Stimulated activated CD4-positive, alpha-beta T cell treated with anti-CD3 and anti-CD28 coated beads, Interleukin-12 subunit alpha, Interleukin-12 subunit beta, amount 100 ng/mL, for 24 hours (primary cell): Measurements from ENCODE around the gene PALB2.
"Not testable (repeated sequence)": the region's sequence is repeated elsewhere in the genome, so short reads cannot be mapped to it uniquely, and the experiment has no call there.

Experiments used
- DNase-seq, 2 experiments: peaks; one replicate each; pipeline ENCODE4 v3.0.0-alpha.2; 2020; ENCODE audit warnings: low read depth in 2 of 2

The PALB2 gene

DNA sequence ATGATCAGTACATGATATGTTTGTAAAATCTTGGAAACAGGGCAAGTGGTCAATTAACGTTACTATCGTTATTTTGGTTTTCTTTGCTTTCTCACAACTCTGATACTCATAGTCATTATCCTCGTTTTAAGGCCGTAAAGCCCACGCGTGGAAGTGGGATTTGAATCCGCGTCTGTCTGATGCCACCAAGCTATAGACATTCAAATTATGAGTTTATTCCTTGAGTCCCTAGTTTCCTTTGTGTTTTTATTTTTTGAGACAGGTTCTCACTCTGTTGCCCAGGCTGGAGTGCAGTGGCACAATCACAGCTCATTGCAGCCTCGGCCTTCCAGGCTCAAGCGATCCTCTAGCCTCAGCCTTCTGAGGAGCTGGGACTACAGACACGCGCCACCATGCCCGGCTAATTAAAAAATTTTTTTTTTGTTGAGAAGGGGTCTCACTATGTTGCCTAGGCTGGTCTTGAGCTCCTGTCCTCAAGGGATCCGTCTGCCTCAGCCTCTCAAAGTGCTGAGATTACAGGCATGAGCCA is 1.2 kb upstream of the PALB2 start:
- DNase-seq = no peak

DNA sequence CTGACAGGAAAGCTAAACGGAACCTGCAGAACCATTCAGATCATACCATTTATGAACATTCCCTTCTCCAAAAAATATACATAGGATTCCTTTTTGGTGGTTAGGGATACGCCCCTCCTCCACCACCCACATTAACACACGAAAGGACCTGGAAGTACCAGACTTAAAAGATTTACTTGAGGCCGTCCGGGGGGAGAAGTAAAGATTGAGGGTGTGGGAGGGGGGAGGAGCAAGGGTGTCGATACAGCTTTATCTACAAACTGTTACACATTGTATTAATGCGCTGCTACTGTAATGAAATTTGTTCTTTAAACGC is 537 bp downstream of the PALB2 start:
- DNase-seq = no peak

DNA sequence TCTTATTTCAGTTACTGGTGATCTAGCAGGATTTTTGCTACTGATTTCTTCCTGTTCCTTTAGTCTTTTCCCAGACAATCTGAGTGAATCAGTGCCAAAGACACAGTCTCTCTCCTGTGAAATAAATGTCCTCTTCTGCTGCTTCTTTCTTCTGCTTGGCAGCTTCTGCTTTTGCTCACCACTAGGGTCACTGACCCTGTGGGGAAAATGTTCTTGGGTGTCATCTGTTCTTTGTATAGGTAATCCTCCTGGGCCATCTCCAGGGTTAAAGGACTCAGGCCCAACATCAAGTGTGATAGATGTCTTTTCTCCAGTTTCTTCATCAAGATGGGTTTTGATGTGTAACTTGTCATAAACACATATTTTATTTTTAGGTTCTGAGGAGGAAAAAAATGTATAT is 5.2 kb downstream of the PALB2 start:
- no peak for DNase-seq

DNA sequence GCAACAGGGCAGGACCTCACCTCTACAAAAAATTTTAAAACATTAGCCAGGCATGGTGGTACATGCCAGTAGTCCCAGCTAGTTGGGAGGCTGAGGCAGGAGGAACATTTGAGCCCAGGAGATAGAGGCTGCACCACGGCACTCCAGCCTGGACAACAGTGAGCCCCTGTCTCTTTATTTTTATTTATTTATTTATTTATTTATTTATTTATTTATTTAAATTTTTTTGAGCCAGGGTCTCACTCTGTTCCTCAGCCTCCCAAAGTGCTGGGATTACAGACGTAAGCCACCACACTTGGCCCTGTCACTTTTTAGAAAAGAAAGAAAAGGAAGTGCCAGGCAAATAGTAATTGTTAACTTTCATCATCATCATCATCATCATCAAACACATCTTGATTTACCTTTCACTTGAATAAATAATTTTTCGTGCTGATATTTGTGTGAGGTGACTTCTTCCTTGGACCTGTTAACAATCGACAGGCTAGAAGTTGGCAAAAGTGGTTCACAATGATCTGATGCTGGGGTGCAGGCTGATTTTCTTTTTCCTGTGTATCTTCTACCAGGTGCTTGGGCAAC is 6.6 kb downstream of the PALB2 start:
- no peak for DNase-seq

DNA sequence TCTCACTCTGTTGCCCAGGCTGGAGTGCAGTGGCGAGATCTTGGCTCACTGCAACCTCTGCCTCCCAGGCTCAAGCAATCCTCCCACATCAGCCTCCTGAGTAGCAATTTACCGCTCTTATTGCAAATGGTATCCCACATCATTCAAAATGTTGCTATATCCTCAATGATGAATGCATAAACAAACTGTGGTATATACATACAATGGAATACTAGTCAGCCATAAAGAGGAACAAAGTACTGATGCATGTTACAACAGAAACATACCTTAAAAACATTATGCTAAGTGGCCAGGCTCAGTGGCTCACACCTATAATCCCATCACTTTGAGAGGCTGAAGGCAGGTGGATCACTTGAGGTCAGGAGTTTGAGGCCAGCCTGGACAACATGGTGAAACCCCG is 9.2 kb downstream of the PALB2 start:
- not testable (repeated sequence) for DNase-seq

DNA sequence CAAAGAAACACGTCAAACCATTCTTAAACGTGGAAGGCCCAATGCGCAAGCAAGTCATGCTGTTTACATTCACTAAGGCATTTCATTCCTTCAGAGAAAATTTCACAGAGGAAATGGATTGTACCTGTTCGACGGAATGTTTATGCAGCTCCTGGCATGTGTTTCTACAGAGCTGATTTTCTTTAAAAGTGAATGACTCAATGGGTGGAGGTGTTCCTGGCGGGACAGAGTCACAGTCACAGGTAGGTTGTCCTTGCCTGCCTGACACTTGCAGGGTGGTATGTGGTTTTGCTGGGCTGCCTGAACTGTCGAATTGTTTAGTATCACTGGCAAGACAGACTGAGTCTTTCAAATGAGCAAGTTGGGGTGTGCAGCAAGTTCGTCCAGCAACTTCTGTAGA is 11.6 kb downstream of the PALB2 start:
- no peak for DNase-seq

DNA sequence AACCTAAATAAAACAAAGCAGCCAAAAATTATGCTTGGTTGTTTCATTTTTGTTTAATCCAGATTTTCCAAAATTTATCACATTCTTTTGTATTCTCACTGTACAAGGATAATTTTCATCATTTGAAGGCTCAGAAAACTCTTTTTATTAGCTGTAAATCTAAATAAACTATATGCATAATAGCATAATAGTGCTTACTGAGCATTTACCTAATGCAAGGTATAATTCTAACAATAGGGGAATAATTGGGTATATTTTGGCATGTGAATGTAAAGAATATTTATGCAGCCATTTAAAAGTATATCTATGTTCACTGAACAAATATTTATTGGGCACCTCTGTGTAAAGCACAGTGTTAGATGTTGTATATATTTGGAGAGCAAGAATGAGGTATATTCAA is 17.0 kb downstream of the PALB2 start:
- DNase-seq = no peak

DNA sequence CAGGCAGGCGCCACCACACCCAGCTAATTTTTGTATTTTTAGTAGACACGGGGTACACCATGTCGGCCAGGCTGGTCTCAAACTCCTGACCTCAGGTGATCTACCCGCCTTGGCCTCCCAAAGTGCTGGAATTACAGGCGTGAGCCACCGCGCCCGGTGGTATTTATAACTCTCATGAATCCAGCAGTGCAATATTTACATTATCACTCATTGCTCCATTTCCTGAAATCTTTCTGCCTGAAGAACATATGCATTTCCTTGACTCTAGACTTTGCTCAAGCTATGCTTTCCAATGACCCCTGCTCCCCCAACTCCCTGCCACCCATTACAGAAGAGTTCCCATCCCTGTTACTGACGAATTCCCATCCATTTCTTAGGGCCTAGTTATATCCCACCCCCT is 25.3 kb downstream of the PALB2 start:
- no peak for DNase-seq

DNA sequence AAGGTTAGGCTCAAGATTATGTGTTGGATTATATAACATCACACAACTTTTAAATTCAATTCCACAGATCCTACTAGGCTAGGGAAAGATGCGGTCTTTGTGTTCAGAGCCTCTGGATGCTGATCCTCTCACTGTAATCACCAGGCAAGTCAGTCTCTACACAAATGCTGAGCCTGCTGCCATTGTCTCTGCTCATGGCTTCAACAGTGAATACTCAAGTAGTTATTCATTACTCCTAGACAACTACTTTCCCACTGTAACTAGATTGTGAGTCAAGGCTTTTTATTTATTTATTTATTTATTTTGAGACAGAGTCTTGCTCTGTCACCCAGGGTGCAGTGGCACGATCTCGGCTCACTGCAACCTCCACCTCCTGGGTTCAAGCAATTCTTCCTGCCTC is 29.2 kb downstream of the PALB2 start:
- no peak for DNase-seq

DNA sequence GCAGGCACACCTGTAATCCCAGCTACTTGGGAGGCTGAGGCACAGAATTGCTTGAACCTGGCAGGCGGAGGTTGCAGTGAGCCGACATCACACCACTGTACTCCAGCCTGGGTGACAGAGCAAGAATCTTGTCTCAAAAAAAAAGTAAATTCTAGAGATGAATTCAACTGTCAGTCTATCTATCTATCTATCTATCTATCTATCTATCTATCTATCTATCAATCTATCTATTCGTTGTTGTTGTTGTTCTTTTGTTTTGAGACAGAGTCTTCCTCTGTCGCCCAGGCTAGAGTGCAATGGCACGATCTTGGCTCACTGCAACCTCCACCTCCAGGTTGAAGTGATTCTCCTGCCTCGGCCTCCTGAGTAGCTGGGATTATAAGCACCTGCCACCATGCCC is 30.2 kb downstream of the PALB2 start:
- not testable (repeated sequence) for DNase-seq

DNA sequence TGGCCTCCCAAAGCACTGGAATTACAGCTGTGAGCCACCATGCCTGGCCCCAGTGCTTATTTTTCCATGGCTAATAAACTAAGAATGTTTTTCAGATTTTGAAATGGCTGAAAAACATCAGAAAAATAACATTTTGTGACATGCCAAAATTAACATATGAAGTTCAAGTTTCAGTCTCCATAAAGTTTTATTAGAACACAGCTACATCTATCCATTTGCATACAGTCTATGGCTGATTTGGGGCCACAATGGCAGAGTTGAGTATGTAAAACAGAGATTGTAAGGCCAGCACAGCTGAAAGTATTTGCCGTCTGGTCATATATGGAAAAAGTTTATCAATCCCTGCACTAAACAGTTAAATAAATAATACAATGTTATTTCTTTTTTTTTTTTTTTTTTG is 31.2 kb downstream of the PALB2 start:
- DNase-seq = no peak

DNA sequence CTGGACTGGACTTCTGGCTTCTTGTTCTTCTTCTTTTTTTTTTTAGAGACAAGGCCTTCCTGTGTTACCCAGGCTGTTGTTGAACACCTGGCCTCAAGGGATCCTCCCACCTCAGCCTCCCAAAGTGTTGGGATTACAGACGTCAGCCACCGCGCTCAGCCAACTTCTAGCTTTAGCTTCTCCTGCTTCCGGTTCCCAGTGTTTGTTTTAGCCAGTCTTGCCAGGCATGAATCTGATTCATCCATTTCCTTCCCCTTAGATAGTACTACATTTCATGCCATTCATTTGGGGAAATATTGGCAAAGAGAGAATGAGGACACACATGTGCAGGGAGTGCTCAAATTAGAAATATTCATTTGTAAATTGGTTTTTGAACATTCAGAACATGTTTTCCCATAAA is 32.9 kb downstream of the PALB2 start:
- DNase-seq = no peak

DNA sequence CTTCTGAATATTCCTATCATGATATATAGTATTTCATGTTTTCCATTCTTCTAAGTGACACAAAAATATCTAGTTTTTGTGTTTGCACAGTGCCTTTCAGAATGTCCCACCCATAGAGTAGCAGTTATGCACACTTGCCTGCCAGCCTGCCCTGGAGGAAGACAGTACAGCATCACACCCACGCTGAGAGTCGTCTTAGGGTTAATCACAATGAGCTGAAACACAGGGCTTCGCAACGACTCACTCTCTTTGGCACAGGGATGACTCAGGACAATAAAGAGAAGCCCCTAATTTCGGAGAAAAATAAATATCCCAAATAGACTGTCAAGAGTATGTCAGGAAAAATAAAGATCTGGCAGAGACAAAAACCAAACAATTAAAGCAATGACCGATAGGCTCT is 33.4 kb downstream of the PALB2 start:
- no peak for DNase-seq

DNA sequence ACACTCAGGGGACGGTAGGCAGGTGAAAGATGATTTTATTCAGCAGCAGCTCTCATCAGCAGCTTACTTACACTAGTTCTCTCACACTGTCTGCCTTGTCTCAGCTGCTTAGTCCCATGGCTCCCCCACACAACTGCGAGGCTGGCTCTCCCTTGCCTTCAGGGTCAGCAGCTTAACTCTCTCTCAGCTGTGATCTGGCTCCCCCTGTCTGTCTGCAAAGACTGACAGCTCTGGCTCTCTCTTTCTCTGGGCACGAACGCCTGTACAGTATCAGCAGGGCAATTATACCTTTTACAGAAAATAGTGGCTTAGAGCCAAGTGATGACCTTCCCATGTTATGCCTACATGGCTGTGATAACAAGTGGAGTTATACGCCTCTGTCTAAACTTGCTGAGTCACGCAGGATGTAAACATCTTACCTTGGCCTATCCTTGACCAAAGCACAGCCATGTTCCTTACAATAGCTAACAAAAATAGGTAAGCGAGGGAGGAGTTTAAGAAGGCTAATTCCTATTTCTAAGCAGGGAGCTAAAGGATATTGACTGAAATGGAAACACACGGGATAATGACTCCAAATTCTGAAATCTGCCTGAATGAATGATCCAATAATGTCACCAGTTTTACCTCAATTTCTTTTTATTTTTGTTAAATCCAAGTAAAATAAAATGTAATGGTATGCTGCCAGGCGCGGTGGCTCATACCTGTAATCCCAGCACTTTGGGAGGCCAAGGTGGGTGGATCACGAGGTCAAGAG is 43.9 kb downstream of the PALB2 start:
- DNase-seq = no peak

DNA sequence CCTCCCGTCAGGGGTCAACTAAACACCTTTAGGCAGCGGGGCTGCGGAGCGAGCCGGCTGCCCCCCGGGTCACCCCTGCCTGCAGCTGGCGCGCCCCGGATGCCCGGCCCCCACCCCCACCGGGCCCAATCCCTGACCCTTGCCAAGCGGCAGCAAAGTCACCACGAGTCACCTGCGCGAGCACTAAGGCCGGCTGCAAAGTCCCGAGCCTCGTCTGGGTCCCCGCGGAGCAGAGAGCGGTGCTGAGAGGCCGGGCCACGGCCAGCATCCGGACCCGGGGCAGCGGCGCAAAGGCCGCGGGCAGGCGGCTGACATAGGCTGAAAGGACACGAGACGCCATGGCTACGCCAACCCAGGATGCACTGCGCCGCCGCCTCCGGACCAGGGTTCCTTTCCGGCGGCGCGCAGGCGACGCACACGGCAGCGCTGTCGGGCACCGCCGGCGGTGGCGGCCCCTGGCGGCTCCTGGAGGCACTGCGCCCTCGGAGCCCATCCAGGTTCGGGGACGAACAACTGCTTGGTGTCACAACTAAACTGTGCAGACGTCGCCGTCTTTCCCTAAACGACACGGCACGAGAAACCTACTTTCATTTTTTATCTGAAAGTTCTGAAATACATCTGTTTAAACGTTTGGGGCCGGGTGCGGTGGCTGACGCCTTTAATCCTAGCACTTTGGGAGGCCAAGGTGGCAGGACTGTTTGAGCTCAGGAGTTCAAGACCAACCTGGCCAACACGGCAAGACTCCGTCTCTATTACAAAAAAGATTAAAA is 45.0 kb downstream of the PALB2 start, which contains the start of gene NDUFAB1:
Gene NDUFAB1 (minus strand): TSS at position 366 of the 770 bp plus-strand sequence. CDS start 26 bp downstream, at position 340.
- peak; percentile 72 to 86 for DNase-seq

DNA sequence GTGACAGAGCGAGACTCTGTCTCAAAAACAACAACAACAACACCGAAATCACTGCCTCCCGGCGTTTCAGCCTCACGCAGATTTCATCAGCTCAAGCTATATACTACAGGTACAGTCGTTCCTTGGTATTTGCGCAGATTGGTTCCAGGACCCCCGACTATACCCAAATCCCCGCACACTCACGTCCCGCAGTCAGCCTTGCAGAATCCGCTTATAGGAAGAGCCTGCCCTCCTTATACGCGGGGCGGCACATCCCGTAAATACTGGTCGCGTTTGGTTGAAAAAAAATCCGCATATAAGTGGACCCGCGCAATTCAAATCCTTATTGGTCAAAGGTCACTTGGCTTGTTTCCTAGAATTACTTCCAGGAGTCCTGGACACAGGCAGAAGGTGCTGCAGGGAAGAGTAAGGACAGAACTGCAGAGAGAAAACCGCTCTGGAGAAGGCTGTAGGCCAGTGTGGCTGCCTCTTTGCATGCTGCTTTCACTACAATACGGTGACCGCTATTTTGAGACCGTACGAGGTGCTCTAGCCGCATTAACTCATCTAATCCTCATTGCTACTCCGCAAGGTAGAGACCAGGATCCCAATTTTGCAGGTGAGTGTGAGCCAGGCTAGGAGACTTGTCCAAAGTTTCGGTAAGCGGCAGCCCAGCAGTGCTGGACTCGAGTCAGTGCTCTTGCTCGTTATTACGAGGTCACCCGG is 45.7 kb downstream of the PALB2 start:
- no peak for DNase-seq

DNA sequence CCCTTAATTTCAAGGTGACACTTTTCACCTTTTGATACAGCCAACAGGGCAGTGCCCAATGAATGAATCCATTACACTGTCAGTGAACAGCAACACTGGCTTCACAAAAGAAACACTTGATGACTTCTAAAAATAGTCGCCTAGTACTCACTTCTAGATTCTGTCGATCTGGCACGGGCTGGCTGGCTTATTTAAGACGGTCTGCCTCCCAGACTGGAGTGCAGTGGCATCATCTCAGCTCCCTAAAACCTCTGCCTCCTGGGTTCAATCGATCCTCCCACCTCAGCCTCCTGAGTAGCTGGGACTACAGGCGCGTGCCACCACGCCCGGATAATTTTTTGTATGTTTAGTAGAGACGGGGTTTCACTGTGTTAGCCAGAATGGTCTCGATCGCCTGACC is 46.9 kb downstream of the PALB2 start:
- DNase-seq = no peak

DNA sequence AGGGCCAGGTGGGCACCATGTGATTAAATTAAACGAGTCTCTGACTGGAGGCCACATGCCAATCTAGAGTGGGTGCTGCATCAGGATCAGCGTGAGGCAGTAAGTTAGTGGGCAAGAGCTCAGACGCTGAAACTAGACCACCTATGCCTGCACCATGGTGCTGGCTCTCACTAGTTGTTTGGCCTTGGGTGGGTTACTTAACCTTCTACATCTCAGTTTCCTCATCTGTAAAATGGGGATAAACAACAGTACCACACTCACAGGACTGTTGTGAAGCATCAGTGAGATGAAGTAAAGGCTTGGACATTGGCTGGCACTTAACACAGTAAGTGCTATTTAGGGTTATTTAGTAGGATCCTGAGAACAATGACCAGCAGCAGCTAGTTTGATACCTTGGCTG is 50.9 kb downstream of the PALB2 start:
- no peak for DNase-seq

DNA sequence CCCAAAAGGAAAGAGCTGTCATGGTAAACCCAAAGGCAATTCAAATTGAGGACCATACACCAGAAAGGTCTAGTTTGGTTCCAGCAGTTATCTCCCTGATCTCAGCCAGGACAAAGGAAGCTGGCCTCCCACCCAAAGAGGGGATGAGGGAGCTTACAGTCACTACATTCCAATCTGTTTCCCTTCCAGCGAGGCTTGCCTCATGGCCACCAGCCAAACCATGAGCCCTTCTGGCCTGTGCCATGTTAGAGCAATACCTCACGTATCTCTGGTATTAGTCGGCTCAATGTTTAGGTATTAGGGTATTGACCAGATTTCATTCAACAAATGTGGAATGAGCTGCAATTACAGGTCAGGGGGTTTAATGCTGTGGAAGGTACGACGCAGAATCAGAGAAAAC is 53.4 kb downstream of the PALB2 start:
- DNase-seq = no peak

DNA sequence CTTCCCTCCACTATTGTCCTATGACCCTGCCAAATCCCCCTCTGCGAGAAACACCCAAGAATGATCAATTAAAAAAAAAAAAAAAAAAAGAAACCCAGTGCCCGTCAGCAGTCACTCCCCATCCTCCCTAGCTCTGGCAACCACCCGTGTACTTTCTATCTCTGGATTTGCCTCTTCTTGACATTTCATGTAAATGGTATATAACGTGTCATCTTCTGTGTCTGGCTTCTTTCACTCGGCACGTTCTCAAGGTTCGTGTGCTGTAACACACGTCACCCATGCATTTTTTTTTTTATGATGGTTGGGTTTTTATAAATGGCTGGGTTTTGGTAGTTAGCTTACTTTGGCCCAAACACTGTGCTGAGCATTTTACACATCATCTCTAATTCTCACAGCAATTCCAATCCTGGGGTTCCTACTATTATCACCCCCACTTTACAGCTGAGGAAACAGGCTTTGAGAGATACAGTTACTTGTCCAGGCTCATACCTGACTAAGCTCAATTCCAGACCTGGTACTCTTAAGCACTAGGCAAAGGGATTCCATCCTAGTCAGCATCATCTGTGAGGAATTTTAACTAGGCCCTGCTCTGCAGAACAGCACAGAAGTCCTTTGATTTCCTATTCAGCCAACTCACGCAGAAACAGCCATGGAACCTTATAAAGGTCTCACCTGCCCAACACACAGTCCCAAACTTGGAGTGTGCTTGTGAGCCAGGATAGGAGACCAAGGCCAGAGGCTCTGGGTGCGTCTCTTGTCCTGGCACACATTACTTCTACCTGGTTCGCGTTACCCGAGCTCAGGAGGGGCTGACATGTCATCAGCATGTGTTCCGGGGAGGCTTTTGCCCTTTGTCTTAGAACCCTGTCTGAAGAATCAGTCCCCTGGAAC is 56.7 kb downstream of the PALB2 start:
- no peak for DNase-seq

DNA sequence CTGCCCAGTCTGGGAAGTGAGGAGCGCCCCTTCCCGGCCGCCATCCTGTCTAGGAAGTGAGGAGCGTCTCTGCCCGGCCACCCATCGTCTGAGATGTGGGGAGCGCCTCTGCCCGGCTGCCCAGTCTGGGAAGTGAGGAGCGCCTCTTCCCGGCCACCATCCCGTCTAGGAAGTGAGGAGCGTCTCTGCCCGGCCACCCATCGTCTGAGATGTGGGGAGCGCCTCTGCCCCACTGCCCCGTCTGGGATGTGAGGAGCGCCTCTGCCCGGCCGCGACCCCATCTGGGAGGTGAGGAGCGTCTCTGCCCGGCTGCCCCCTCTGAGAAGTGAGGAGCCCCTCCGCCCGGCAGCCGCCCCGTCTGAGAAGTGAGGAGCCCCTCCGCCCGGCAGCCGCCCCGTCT is 57.8 kb downstream of the PALB2 start:
- DNase-seq = not testable (repeated sequence)
